B cell (primary cell): ENCODE data around the gene PIGR. TPM values are rescaled to one million over a fixed set of nuclear protein-coding genes. Genes with fewer than 3 reads are reported as not detected.

Experiments
- ATAC-seq: fragments of 200-7000 bp; cut with Tn5 transposase; one replicate; pipeline ENCODE4 v1.10.0; 2021; ENCODE audit warnings: low read depth, mild to moderate bottlenecking, moderate number of reproducible peaks, moderate library complexity
- CTCF ChIA-PET: fragments of 350-600 bp; sonication (Branson Sonifier 250); formaldehyde crosslinking; loops from one replicate; lab custom pipeline; 2021; ENCODE audit warnings: antibody characterized with exemption, inconsistent platforms; lab: Charles Lee
- POLR2A ChIA-PET: fragments of 350-600 bp; sonication (Branson Sonifier 250); formaldehyde crosslinking; loops from one replicate; lab custom pipeline; 2021; ENCODE audit warnings: antibody characterized with exemption; lab: Charles Lee
- DNase-seq: peaks from one replicate; pipeline ENCODE4 v3.0.0; 2013
- H2AFZ ChIP-seq: 2 replicates; pipeline ENCODE4 v1.6.1; 2012; ENCODE audit warnings: mild to moderate bottlenecking, low read depth, low read length; ENCODE audit not compliant: insufficient read depth, poor library complexity, severe bottlenecking
- H3K27ac ChIP-seq, 2 donors: 1 replicate in 1 of 2; 2 replicates in 1 of 2; pipeline ENCODE4 v1.5.1; 2012 to 2013; ENCODE audit warnings: low read length in 2 of 2, mild to moderate bottlenecking in 2 of 2, moderate library complexity in 1 of 2
- H3K27me3 ChIP-seq, 4 experiments: fragments of 200-600 bp in 1 of 4; sonication (generic) in 1 of 4; replicated peaks in 1 of 4; 1 replicate in 2 of 4; 2 replicates in 2 of 4; pipeline versions ENCODE4 v1.6.1 to v1.7.0; 2013 to 2016; ENCODE audit warnings: low read length in 3 of 4, mild to moderate bottlenecking in 2 of 4, mixed read lengths in 1 of 4, moderate library complexity in 1 of 4; ENCODE audit not compliant: insufficient read depth in 4 of 4, control insufficient read depth in 3 of 4; ENCODE audit errors: control extremely low read depth in 1 of 4
- H3K36me3 ChIP-seq, 2 experiments: replicated peaks in 1 of 2; 1 replicate in 1 of 2; 2 replicates in 1 of 2; pipeline versions ENCODE4 v1.6.1 to v1.7.1; 2013; ENCODE audit warnings: low read length in 1 of 2; ENCODE audit not compliant: insufficient read depth in 2 of 2, control insufficient read depth in 1 of 2; ENCODE audit errors: control extremely low read depth in 1 of 2, extremely low read depth in 1 of 2
- H3K4me1 ChIP-seq, 2 donors: fragments of 200-600 bp in 1 of 2; sonication (generic) in 1 of 2; 1 replicate in 1 of 2; 2 replicates in 1 of 2; pipeline versions ENCODE4 v1.5.1 to v1.6.1; 2013 to 2017; ENCODE audit warnings: low read length in 2 of 2; ENCODE audit not compliant: control insufficient read depth in 2 of 2, insufficient read depth in 2 of 2
- H3K4me2 ChIP-seq: replicated peaks from 2 replicates; pipeline ENCODE3; 2012; ENCODE audit warnings: mild to moderate bottlenecking, low read depth, low read length; ENCODE audit not compliant: poor library complexity, severe bottlenecking
- H3K4me3 ChIP-seq, 5 experiments: fragments of 200-600 bp in 1 of 5; sonication (generic) in 1 of 5; 1 replicate in 3 of 5; 2 replicates in 2 of 5; pipeline versions ENCODE4 v1.5.1 to v1.7.0; 2011 to 2016; ENCODE audit warnings: low read length in 4 of 5, mild to moderate bottlenecking in 4 of 5, low read depth in 2 of 5, control low read depth in 1 of 5, moderate library complexity in 1 of 5; ENCODE audit not compliant: insufficient read depth in 1 of 5; ENCODE audit errors: control extremely low read depth in 1 of 5, extremely low read depth in 1 of 5
- H3K79me2 ChIP-seq: fragments of 200-600 bp; sonication (generic); one replicate; pipeline ENCODE4 v1.6.0; 2016; ENCODE audit warnings: low read length; ENCODE audit not compliant: control insufficient read depth, insufficient read depth
- H3K9ac ChIP-seq: fragments of 200-600 bp; sonication (generic); 2 replicates; pipeline ENCODE4 v1.6.1; 2017; ENCODE audit warnings: mild to moderate bottlenecking, low read length, moderate library complexity
- H3K9me3 ChIP-seq, 3 donors: one replicate each; pipeline versions ENCODE4 v1.6.1 to v1.7.1; 2013; ENCODE audit warnings: low read length in 2 of 3; ENCODE audit not compliant: control insufficient read depth in 2 of 3, insufficient read depth in 1 of 3; ENCODE audit errors: control extremely low read depth in 1 of 3
- H4K20me1 ChIP-seq: 2 replicates; pipeline ENCODE4 v1.6.0; 2012; ENCODE audit warnings: mild to moderate bottlenecking, low read length; ENCODE audit not compliant: insufficient read depth, control insufficient read depth, poor library complexity, severe bottlenecking
- H3K27ac Mint-ChIP-seq: one replicate; pipeline ENCODE4 v1.8.0; 2021; ENCODE audit warnings: mixed read lengths
- H3K27me3 Mint-ChIP-seq: one replicate; pipeline ENCODE4 v1.8.0; 2021; ENCODE audit warnings: mixed read lengths
- H3K4me1 Mint-ChIP-seq: one replicate; pipeline ENCODE4 v1.8.0; 2021; ENCODE audit warnings: mixed read lengths
- H3K4me3 Mint-ChIP-seq: one replicate; pipeline ENCODE4 v1.8.0; 2021; ENCODE audit warnings: mixed read lengths
- H3K9me3 Mint-ChIP-seq: one replicate; pipeline ENCODE4 v1.8.0; 2022; ENCODE audit warnings: mixed read lengths; ENCODE audit not compliant: insufficient read depth
- CTCF ChIP-seq: fragments of 200-600 bp; IDR thresholded peaks from one replicate; pipeline ENCODE4 v1.8.0; 2022; ENCODE audit warnings: antibody characterized with exemption, mild to moderate bottlenecking
- EZH2 ChIP-seq: IDR thresholded peaks from 2 replicates; pipeline ENCODE4 v1.6.1; 2012; ENCODE audit warnings: borderline replicate concordance, low read depth, mild to moderate bottlenecking, moderate library complexity, low read length; ENCODE audit not compliant: insufficient read depth, poor library complexity, severe bottlenecking
- WGBS: methylation state at CpG from one replicate; pipeline ENCODE4 v1.1.5; 2013; ENCODE audit warnings: missing lambda C conversion rate; ENCODE audit not compliant: insufficient coverage; 5-methylcytosine and 5-hydroxymethylcytosine counted together
- intact Hi-C: fragments of 100-400 bp; cut with micrococcal nuclease; formaldehyde crosslinking; loops from one replicate; pipeline ENCODE4 v1.10.0; 2022
- polyA plus RNA-seq: library from polyadenylated mRNA; depleted of rRNA; stranded (reverse); fragments of >200 nt; gene quantifications from 2 replicates; pipeline ENCODE4 v1.2.3, GENCODE V29; 2012
- total RNA-seq, 2 donors: library from RNA; stranded (reverse); fragments of 120-200 nt in 1 of 2; gene quantifications; 1 replicate in 1 of 2; 2 replicates in 1 of 2; pipeline versions ENCODE4 v1.2.3 to v1.2.4, GENCODE V29; 2013 to 2022

PIGR gene
- total and polyA plus RNA-seq, 2 donors (not counting 1 experiment from before 2014, with no cell fraction given): 0.31 to 1.1 TPM

- no peak for DNase-seq
- Mint-ChIP-seq H3K4me1 (no peaks in the 10 kb centered on the region), H3K27me3 (no peaks in the 10 kb centered on the region), H3K27ac (no peak overlapping the region), H3K4me3 (no peak overlapping the region), H3K9me3 (peaks cover 7% of the 10 kb centered on the region)
- Histone ChIP-seq H3K9ac (no peak overlapping the region), H3K27ac (no peak overlapping the region), H3K4me2 (no peak overlapping the region), H3K9me3 (peaks cover 0 to 11% (median 3%) of the 10 kb centered on the region in 3 donors), H3K4me1 (no peaks in the 10 kb centered on the region), H4K20me1 (no peaks in the 10 kb centered on the region), H3K27me3 (no peaks in the 10 kb centered on the region), H3K79me2 (no peaks in the 10 kb centered on the region), H2AFZ (no peak overlapping the region), H3K36me3 (peaks cover 0 to 1% of the 10 kb centered on the region in 2 experiments), H3K4me3 (no peak overlapping the region)
- POLR2A ChIA-PET: no interaction called here
- ATAC-seq: no peak
- intact Hi-C loops: no loop called here
- no CpG with 5 or more reads among the region's 3 CpGs for WGBS
- CTCF ChIA-PET: interaction anchor here (0.6 to 1.7 kb wide), 3 partner anchors 73 to 1158 kb away, joined by 3 to 4 read pairs (median 4); no protein-coding TSS in a partner anchor
- no peak for TF ChIP-seq CTCF
- no peak for TF ChIP-seq EZH2
Observed at GRCh38 chr1:206882555-206882954, 63.7 kb downstream of the PIGR start.

GRCh38 chr1:206880314-206880713 is 66.0 kb downstream of the PIGR start:
- H3K79me2 ChIP-seq: no peaks in the 10 kb centered on the region
- H3K27ac ChIP-seq: no peak overlapping the region
- peaks cover 0 to 1% of the 10 kb centered on the region in 2 experiments for H3K36me3 ChIP-seq
- Mint-ChIP-seq H3K27ac (no peak overlapping the region), H3K9me3 (peaks cover 7% of the 10 kb centered on the region), H3K27me3 (no peaks in the 10 kb centered on the region), H3K4me3 (no peak overlapping the region), H3K4me1 (no peaks in the 10 kb centered on the region)
- no peaks in the 10 kb centered on the region for H3K4me1 ChIP-seq
- DNase-seq (no peak), ATAC-seq (no peak)
- peaks cover 4 to 28% (median 4%) of the 10 kb centered on the region in 3 donors for H3K9me3 ChIP-seq
- POLR2A ChIA-PET: no interaction called here
- CTCF ChIA-PET: interaction anchor here (0.6 to 2.2 kb wide), 6 partner anchors 24 to 227 kb away, joined by 3 to 5 read pairs (median 3); no protein-coding TSS in a partner anchor
- no peak overlapping the region for H3K4me2 ChIP-seq
- no peak overlapping the region for H2AFZ ChIP-seq
- TF ChIP-seq CTCF: no peak
- no peak overlapping the region for H3K4me3 ChIP-seq
- H3K9ac ChIP-seq: no peak overlapping the region
- WGBS: 77% methylated on average over 2 of the region's 3 CpGs
- no peaks in the 10 kb centered on the region for H3K27me3 ChIP-seq
- intact Hi-C loops: no loop called here
- no peaks in the 10 kb centered on the region for H4K20me1 ChIP-seq

Other genes starting within 250 kb of the PIGR start
- gene IL19, start 175.7 kb downstream of the PIGR start, total RNA-seq: 0.24 and 0.27 TPM in 2 replicates
- gene IL19, start 175.7 kb downstream of the PIGR start, polyA plus RNA-seq: not detected in 2 replicates
- 0.63 and 0.69 TPM in 2 replicates for gene IL10, start 174.0 kb downstream of the PIGR start, total RNA-seq
- gene IL10, start 174.0 kb downstream of the PIGR start, polyA plus RNA-seq: 0.37 TPM in 1 of 2 replicates, not detected in the other
- gene IL20, start 80.8 kb downstream of the PIGR start, total RNA-seq: not detected in 2 replicates
- gene IL20, start 80.8 kb downstream of the PIGR start, polyA plus RNA-seq: not detected in 2 replicates
- not detected in 2 replicates for gene IL24, start 49.0 kb downstream of the PIGR start, total RNA-seq
- gene IL24, start 49.0 kb downstream of the PIGR start, polyA plus RNA-seq: not detected in 2 replicates
- 711 and 753 TPM in 2 replicates for gene FCMR, start 24.5 kb downstream of the PIGR start, total RNA-seq
- gene FCMR, start 24.5 kb downstream of the PIGR start, polyA plus RNA-seq: 686 and 931 TPM in 2 replicates
- not detected in 2 replicates for gene FCAMR, start 24.0 kb upstream of the PIGR start, total RNA-seq
- not detected in 2 replicates for gene FCAMR, start 24.0 kb upstream of the PIGR start, polyA plus RNA-seq
- 0.10 TPM in 1 of 2 replicates, not detected in the other for gene C1orf116, start 86.3 kb upstream of the PIGR start, total RNA-seq
- 0.04 and 0.09 TPM in 2 replicates for gene C1orf116, start 86.3 kb upstream of the PIGR start, polyA plus RNA-seq
- 9.4 and 9.5 TPM in 2 replicates for gene YOD1, start 104.7 kb upstream of the PIGR start, total RNA-seq
- gene YOD1, start 104.7 kb upstream of the PIGR start, polyA plus RNA-seq: 2.3 and 5.4 TPM in 2 replicates
- 15.6 and 18.2 TPM in 2 replicates for gene PFKFB2, start 106.8 kb upstream of the PIGR start, total RNA-seq
- 6.5 and 10.3 TPM in 2 replicates for gene PFKFB2, start 106.8 kb upstream of the PIGR start, polyA plus RNA-seq
- gene C4BPB, start 142.4 kb upstream of the PIGR start, total RNA-seq: not detected in 2 replicates
- 0.34 and 0.85 TPM in 2 replicates for gene C4BPB, start 142.4 kb upstream of the PIGR start, polyA plus RNA-seq
- not detected in 2 replicates for gene C4BPA, start 157.8 kb upstream of the PIGR start, total RNA-seq
- gene C4BPA, start 157.8 kb upstream of the PIGR start, polyA plus RNA-seq: not detected in 2 replicates